ENCODE measurements around the gene SOX6. TPM values are rescaled to one million over a fixed set of nuclear protein-coding genes. Genes with fewer than 3 reads are reported as not detected.

SOX6 gene
- total and polyA plus RNA-seq, 2 donors (not counting 3 experiments of a cell fraction or from before 2014, with no cell fraction given), result 0.14 to 3.7 TPM

DNA sequence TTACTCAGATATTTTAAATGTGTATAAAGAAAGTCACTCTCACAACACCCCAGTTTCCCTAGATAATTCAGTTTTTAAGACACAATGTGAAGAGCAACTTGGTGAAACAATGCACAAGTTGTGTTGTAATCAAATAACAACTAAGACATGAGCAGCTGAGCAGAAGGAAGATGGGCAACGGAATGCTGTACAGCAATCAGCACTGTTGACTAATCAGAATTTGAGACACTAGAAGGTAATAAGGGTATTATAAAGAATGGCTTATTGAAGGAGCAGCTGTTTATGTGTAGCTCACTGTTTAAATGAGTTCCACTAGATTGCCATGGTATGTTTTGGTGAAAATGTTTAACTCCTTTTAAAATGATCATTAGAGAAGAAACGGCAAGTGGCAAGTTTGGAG, 60.1 kb downstream of the SOX6 start:
- Histone ChIP-seq H3K9me3 (replicated peaks; ENCODE audit: control insufficient read depth, insufficient read depth, low read length) (no peaks in the 10 kb centered on the region), H3K79me2 (ENCODE audit: control insufficient read depth, insufficient read depth, low read length) (no peaks in the 10 kb centered on the region), H3K27ac (ENCODE audit: insufficient read depth, low read depth, low read length) (no peak overlapping the region), H3K27me3 (ENCODE audit: control insufficient read depth in 2 of 2, insufficient read depth in 2 of 2, low read length in 2 of 2) (no peaks in the 10 kb centered on the region), H4K20me1 (replicated peaks; ENCODE audit: control insufficient read depth, extremely low read depth, insufficient read depth, low read length) (no peaks in the 10 kb centered on the region), H3K36me3 (ENCODE audit: control insufficient read depth in 2 of 2, extremely low read depth in 1 of 2, insufficient read depth in 2 of 2, low read length in 2 of 2) (no peaks in the 10 kb centered on the region), H3K9me1 (replicated peaks; ENCODE audit: control insufficient read depth, extremely low read depth, insufficient read depth, low read length) (no peaks in the 10 kb centered on the region), H3K4me2 (ENCODE audit: insufficient read depth, low read length) (no peak overlapping the region), H3K9ac (replicated peaks; ENCODE audit: extremely low read depth, insufficient read depth, low read length) (no peak overlapping the region), H3K4me1 (ENCODE audit: control insufficient read depth, extremely low read depth, insufficient read depth, low read length) (no peaks in the 10 kb centered on the region), H2AFZ (ENCODE audit: low read depth, low read length) (no peak overlapping the region), H3K4me3 (replicated peaks in 1 of 3; ENCODE audit: insufficient read depth in 1 of 3, low read depth in 1 of 3, low read length in 3 of 3) (no peak overlapping the region)
- intact Hi-C loops (cut with micrococcal nuclease) (no loop called here), dilution Hi-C loops (cut with MboI; ENCODE audit: extremely low pct_ligation_motif_present, low sequenced_read_pairs) (no loop called here)
- no TSS peak for BruUV-seq (replicated peaks)
- DNase-seq (ENCODE audit: low read depth, low spot score), result no peak
- no peak for FAIRE-seq
- ChIA-PET CTCF (interaction anchor here (0.8 kb wide), 1 partner anchor 16 kb away, joined by 3 read pairs; no protein-coding TSS in a partner anchor), POLR2A (no interaction called here)
- no peak for TF ChIP-seq JUN (IDR thresholded peaks at IDR 0.05; ENCODE audit: borderline replicate concordance, insufficient read depth, insufficient read length, low read depth)
- TF ChIP-seq, protein P1, sequence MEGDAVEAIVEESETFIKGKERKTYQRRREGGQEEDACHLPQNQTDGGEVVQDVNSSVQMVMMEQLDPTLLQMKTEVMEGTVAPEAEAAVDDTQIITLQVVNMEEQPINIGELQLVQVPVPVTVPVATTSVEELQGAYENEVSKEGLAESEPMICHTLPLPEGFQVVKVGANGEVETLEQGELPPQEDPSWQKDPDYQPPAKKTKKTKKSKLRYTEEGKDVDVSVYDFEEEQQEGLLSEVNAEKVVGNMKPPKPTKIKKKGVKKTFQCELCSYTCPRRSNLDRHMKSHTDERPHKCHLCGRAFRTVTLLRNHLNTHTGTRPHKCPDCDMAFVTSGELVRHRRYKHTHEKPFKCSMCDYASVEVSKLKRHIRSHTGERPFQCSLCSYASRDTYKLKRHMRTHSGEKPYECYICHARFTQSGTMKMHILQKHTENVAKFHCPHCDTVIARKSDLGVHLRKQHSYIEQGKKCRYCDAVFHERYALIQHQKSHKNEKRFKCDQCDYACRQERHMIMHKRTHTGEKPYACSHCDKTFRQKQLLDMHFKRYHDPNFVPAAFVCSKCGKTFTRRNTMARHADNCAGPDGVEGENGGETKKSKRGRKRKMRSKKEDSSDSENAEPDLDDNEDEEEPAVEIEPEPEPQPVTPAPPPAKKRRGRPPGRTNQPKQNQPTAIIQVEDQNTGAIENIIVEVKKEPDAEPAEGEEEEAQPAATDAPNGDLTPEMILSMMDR (IDR thresholded peaks at IDR 0.05; ENCODE audit: extremely low read depth in 1 of 2, insufficient read depth in 1 of 2, low read depth in 1 of 2, low read length in 2 of 2), result no peak
- no peak for TF ChIP-seq GATA2 (IDR thresholded peaks at IDR 0.05; ENCODE audit: insufficient read depth, insufficient read length, low read depth, low read length)
- no peak for TF ChIP-seq POLR2A (IDR thresholded peaks at IDR 0.05; ENCODE audit: low read depth, low read length)
- TF ChIP-seq FOS (IDR thresholded peaks at IDR 0.05; ENCODE audit: borderline replicate concordance, insufficient read depth, low read length), result no peak
- TF ChIP-seq MYC (IDR thresholded peaks at IDR 0.05; ENCODE audit: low read depth, low read length), result no peak
- TF ChIP-seq, protein P2, sequence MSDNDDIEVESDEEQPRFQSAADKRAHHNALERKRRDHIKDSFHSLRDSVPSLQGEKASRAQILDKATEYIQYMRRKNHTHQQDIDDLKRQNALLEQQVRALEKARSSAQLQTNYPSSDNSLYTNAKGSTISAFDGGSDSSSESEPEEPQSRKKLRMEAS (IDR thresholded peaks at IDR 0.05; ENCODE audit: insufficient read depth, insufficient read length), result no peak
- TF ChIP-seq POLR2AphosphoS5 (IDR thresholded peaks at IDR 0.05; ENCODE audit: insufficient read depth, low read depth, low read length), result no peak
- TF ChIP-seq EZH2 (IDR thresholded peaks at IDR 0.05; ENCODE audit: borderline replicate concordance, low read depth, low read length, severe bottlenecking), result no peak
